Karpas-422 (cell line): ENCODE measurements around the gene CLEC18C. TPM values are rescaled to one million over a fixed set of nuclear protein-coding genes. Genes with fewer than 3 reads are reported as not detected.
"Not testable (repeated sequence)": the region's sequence is repeated elsewhere in the genome, so short reads cannot be mapped to it uniquely, and the experiment has no call there.

Experiments used
- DNase-seq: peaks from one replicate; pipeline ENCODE4 v3.0.0-alpha.2; 2015
- H2AFZ ChIP-seq: fragments of 200-600 bp; sonication (generic); 2 replicates; pipeline ENCODE4 v1.6.1; 2014; ENCODE audit warnings: antibody characterized with exemption, low read length, mixed read lengths
- H3K27ac ChIP-seq: fragments of 200-600 bp; sonication (generic); 2 replicates; pipeline ENCODE4 v1.5.1; 2014; ENCODE audit warnings: mild to moderate bottlenecking, low read length, moderate library complexity
- H3K27me3 ChIP-seq: fragments of 200-600 bp; sonication (generic); 2 replicates; pipeline ENCODE4 v1.6.1; 2014; ENCODE audit warnings: low read length, mixed read lengths
- H3K36me3 ChIP-seq: fragments of 200-600 bp; sonication (generic); 2 replicates; pipeline ENCODE4 v1.6.1; 2014; ENCODE audit warnings: low read length, mixed read lengths; ENCODE audit not compliant: insufficient read depth
- H3K4me1 ChIP-seq: fragments of 200-600 bp; sonication (generic); 2 replicates; pipeline ENCODE4 v1.6.1; 2014; ENCODE audit warnings: mild to moderate bottlenecking, low read length, mixed read lengths
- H3K4me2 ChIP-seq: fragments of 200-600 bp; sonication (generic); 2 replicates; pipeline ENCODE4 v1.6.1; 2014; ENCODE audit warnings: low read length, low read depth, mild to moderate bottlenecking; ENCODE audit not compliant: poor library complexity, severe bottlenecking
- H3K4me3 ChIP-seq: fragments of 200-600 bp; sonication (generic); 2 replicates; pipeline ENCODE4 v1.5.1; 2014; ENCODE audit warnings: mild to moderate bottlenecking, antibody characterized with exemption, low read length, mixed read lengths
- H3K79me2 ChIP-seq: fragments of 200-600 bp; sonication (generic); 2 replicates; pipeline ENCODE4 v1.6.1; 2014; ENCODE audit warnings: mild to moderate bottlenecking, low read length, mixed read lengths
- H3K9ac ChIP-seq: fragments of 200-600 bp; sonication (generic); 2 replicates; pipeline ENCODE4 v1.6.0; 2014; ENCODE audit warnings: low read length
- H3K9me2 ChIP-seq: fragments of 200-600 bp; sonication (generic), shearing (Covaris generic); replicated peaks from 2 replicates; pipeline ENCODE4 v1.6.0; 2014; ENCODE audit warnings: mild to moderate bottlenecking, low read length, moderate library complexity; ENCODE audit not compliant: insufficient read depth
- H3K9me3 ChIP-seq: fragments of 300-700, 200-600 bp; sonication (generic); 2 replicates; pipeline ENCODE4 v1.6.1; 2014; ENCODE audit warnings: low read length, mixed read lengths
- H4K20me1 ChIP-seq: fragments of 200-600 bp; sonication (generic); 2 replicates; pipeline ENCODE4 v1.6.1; 2014; ENCODE audit warnings: mild to moderate bottlenecking, antibody characterized with exemption, low read length, low read depth; ENCODE audit not compliant: insufficient read depth
- total RNA-seq: library from RNA; depleted of rRNA; stranded (reverse); fragments of >200 nt; shearing (Covaris generic); gene quantifications from 2 replicates; pipeline ENCODE4 v1.2.3, GENCODE V29; 2014; ENCODE audit warnings: low replicate concordance

CLEC18C gene
- total RNA-seq, 1 experiment from 2014 or later, result 0.93 TPM

DNA sequence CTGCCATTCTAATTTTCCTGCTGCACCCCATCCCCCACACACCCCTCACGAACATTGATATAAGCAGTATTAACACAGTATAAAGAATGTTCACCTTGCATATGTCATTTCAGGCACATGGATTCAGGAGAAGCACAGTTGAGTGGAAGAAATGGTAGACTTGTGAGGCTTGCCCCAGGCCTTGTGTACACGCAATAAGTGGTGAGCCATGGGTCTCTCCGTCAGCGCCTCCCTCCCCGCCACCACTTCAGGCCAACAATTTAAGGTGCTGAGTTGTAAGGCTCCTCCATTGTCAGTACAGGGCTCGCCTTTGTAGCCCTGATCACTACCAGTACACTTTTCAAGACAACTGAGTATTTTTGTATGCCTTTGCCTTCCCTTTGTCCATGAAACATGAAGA is 12.2 kb upstream of the CLEC18C start:
- Histone ChIP-seq H3K9me2 (no peaks in the 10 kb centered on the region), H4K20me1 (0 out of 2 replicates have a peak, but pooled peaks cover 4% of the 10 kb centered on the region), H3K36me3 (peaks cover 21% of the 10 kb centered on the region; the same call in 1 of the 2 replicates), H3K27me3 (no peaks in the 10 kb centered on the region), H3K9ac (no peak overlapping the region), H2AFZ (no peak overlapping the region), H3K79me2 (no peaks in the 10 kb centered on the region), H3K27ac (no peak overlapping the region), H3K4me3 (no peak overlapping the region), H3K4me2 (no peak overlapping the region), H3K4me1 (no peaks in the 10 kb centered on the region), H3K9me3 (no peaks in the 10 kb centered on the region)
- no peak for DNase-seq

DNA sequence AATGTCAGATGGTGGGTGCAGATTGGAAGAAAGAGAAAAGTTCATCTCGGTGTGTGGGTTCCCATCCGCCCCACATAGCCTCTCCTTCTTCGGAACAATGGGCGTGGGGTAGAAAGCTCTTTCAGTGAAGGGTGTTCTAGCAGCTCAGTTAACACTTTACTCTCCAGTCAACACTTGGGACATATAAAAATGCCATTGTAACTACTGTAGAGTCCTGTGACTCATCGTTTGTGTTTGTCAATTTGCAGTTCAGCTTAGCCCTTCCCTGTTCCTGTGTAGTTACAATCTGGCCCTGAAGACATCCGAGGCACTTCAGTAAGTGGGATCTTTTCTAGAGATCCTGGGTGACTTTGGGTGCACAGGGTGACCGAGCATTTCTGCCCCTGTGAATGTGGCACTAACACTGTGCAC is 11.5 kb upstream of the CLEC18C start:
- Histone ChIP-seq H4K20me1 (0 out of 2 replicates have a peak, but pooled peaks cover 4% of the 10 kb centered on the region), H3K4me2 (no peak overlapping the region), H3K79me2 (no peaks in the 10 kb centered on the region), H2AFZ (no peak overlapping the region), H3K27me3 (no peaks in the 10 kb centered on the region), H3K9me2 (no peaks in the 10 kb centered on the region), H3K36me3 (peaks cover 21% of the 10 kb centered on the region; the same call in 1 of the 2 replicates), H3K4me1 (no peaks in the 10 kb centered on the region), H3K9ac (no peak overlapping the region), H3K4me3 (no peak overlapping the region), H3K27ac (no peak overlapping the region), H3K9me3 (no peaks in the 10 kb centered on the region)
- DNase-seq, result no peak

DNA sequence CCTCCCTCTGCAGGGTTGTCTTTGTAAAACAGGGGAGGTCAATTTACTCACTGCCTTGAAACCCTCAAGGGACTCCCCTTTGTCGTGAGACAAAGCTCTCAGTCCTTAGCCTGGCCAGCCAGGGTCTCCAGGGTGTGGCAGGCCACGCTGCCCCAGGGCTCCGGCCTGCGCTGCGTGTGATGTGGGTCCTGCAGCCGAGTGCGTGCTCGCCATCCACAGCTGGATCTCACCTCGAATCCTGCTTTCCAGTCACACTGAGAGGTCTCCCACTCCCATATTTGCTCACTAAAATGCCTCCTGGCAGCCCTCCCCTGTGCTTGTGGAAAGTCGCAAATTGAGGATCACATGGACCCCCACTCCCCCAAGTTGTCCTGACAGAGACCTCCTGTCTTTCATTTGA is 10.0 kb upstream of the CLEC18C start:
- no peak overlapping the region for H3K27ac ChIP-seq
- no peak overlapping the region for H2AFZ ChIP-seq
- H3K9ac ChIP-seq, result no peak overlapping the region
- H3K4me3 ChIP-seq, result no peak overlapping the region
- no peaks in the 10 kb centered on the region for H3K4me1 ChIP-seq
- no peak for DNase-seq
- H3K9me2 ChIP-seq, result no peaks in the 10 kb centered on the region
- H3K27me3 ChIP-seq, result no peaks in the 10 kb centered on the region
- 0 out of 2 replicates have a peak, but pooled peaks cover 4% of the 10 kb centered on the region for H4K20me1 ChIP-seq
- H3K36me3 ChIP-seq, result peaks cover 17% of the 10 kb centered on the region; the same call in 1 of the 2 replicates
- no peaks in the 10 kb centered on the region for H3K9me3 ChIP-seq
- no peak overlapping the region for H3K4me2 ChIP-seq
- no peaks in the 10 kb centered on the region for H3K79me2 ChIP-seq

DNA sequence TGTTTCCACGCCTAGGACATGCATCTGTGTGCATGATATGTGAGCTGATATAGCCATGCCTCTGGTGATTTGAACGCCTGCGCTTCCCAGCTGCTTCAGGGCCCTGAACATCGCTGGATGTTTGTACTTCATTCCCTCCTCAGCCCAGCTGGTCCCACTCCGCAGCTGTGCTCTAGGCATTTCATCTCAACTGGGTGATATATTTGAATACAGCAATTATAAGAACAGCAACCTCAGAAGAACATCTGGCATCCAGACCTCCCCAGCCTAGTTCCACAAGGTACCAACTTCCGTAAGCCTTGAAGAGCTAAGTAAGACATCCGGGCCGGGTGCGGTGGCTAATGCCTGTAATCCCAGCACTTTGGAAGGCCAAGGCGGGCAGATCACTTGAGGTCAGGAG is 6.9 kb upstream of the CLEC18C start:
- not testable (repeated sequence) for H3K27ac ChIP-seq, H3K79me2 ChIP-seq, H3K36me3 ChIP-seq, H3K9me3 ChIP-seq, H3K27me3 ChIP-seq, H3K9ac ChIP-seq, H4K20me1 ChIP-seq, H3K9me2 ChIP-seq, H3K4me3 ChIP-seq, DNase-seq, H3K4me1 ChIP-seq, H3K4me2 ChIP-seq, H2AFZ ChIP-seq

DNA sequence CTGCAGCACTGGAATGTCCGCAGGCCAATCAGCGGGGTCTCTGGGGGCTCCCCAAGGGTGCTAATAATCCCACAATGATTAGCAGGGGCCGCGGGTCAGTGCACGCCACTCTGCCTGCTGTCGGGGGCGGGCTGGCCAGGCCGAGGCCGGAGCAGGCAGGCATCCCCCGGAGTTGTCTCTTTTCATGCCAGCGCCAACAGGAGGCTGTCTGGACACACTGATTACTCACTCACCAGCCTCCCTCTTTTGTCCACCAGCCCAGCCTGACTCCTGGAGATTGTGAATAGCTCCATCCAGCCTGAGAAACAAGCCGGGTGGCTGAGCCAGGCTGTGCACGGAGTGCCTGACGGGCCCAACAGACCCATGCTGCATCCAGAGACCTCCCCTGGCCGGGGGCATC is 329 bp downstream of the CLEC18C start:
- not testable (repeated sequence) for H3K4me1 ChIP-seq, H3K4me2 ChIP-seq, H3K9me3 ChIP-seq, H3K9ac ChIP-seq, H3K9me2 ChIP-seq, H3K27ac ChIP-seq, H3K79me2 ChIP-seq, H2AFZ ChIP-seq, H3K4me3 ChIP-seq, H3K36me3 ChIP-seq, H4K20me1 ChIP-seq, DNase-seq, H3K27me3 ChIP-seq

DNA sequence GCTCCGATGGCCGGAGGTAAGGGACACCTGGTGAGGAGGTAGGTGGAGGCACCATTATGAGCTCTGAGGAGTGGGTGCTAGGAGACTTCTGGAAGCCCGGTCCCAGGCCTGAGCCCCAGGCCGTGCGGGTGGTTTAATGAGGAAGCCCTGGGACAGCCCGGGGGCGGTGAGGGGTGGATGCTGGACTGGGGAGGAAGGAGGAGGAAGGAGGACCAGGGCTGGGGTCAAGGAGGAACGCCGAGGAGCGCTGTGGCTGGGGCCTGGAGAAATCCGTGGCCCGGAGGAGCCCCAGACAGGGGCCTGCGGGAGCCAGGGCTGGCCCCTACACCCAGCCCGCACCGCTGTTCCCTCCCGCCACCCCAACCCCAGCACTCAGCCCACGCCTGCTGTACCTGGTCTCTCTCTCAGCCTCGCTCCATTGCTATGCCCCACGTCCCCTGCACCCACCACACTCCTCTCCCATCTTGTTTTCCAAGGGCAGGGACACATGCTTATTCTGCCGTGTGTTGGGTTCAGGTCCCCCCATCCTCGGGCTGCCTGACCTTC is 873 bp downstream of the CLEC18C start:
- not testable (repeated sequence) for H3K4me2 ChIP-seq, H3K9me3 ChIP-seq, H3K9me2 ChIP-seq, H4K20me1 ChIP-seq, H3K27ac ChIP-seq, DNase-seq, H3K27me3 ChIP-seq, H3K79me2 ChIP-seq, H3K9ac ChIP-seq, H3K36me3 ChIP-seq, H2AFZ ChIP-seq, H3K4me3 ChIP-seq, H3K4me1 ChIP-seq

DNA sequence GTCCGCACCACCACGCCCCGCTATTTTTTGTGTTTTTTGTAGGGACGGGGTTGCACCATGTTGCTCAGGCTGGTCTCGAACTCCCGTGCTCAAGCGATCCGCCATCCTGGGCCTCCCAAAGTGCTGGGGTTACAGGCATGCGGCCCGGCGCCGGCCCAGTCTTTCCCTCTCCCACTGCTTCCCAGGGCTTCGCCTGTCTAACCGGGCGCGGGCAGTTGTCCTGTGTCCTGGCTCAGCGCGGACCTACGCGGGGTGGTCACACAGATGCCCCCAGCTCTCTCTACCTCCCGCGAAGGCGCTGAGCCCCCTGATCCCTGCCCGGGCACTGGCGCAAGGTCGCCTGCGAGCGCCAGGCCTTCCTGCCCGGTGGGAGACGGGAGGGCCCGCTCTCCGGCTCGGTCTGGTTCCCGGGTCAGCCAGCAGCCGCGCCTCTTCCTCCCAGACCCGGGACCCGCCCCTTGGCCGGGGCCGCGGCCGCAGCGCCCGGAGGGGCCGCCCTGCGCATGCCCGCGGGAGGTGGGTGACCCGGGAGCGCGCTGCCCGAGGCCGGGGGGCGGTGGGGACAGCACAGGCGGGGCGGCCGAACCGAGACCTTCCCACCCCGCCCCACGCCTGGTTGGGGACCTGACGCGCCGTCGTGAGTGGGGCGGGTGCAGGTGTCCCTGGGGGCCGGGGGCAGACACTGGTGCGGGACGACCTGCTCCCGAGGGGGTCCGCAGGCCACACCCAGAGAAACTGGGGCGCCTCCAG is 14.4 kb downstream of the CLEC18C start:
- H3K4me1 ChIP-seq, H3K9me3 ChIP-seq, H3K27me3 ChIP-seq, H3K9me2 ChIP-seq, H3K4me2 ChIP-seq, DNase-seq, H3K4me3 ChIP-seq, H3K27ac ChIP-seq, H3K9ac ChIP-seq, H3K36me3 ChIP-seq, H4K20me1 ChIP-seq, H3K79me2 ChIP-seq, H2AFZ ChIP-seq: not testable (repeated sequence)

DNA sequence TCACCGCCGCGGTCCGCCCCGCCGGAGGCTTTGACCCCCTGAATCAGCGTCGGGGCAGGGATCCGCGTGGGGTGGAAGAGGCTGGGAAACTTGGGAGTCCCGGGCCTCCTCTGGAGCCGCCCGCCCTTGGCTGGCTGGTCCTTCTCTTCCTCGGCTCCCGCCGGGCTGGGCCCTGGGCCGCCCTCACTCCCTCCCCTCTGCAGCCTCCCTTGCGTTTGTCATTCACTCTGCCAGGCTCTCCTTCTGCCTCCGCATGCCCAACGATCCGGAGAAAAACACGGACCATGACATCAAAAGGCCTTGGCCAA is 15.0 kb downstream of the CLEC18C start:
- H3K27me3 ChIP-seq, H3K4me2 ChIP-seq, H3K79me2 ChIP-seq, H3K4me3 ChIP-seq, H3K27ac ChIP-seq, H3K9me3 ChIP-seq, DNase-seq, H4K20me1 ChIP-seq, H3K9me2 ChIP-seq, H3K36me3 ChIP-seq, H2AFZ ChIP-seq, H3K4me1 ChIP-seq, H3K9ac ChIP-seq: not testable (repeated sequence)
